Liver (tissue), 9 donors: ENCODE results near the gene RAI14. TPM values are rescaled to one million over a fixed set of nuclear protein-coding genes. Genes with fewer than 3 reads are reported as not detected.
A peak's percentile ranks its signal among the peaks of the same experiment; 100 is the strongest.

ENCODE experiments used
- DNase-seq: peaks from one replicate; pipeline ENCODE4 v3.0.0-alpha.2; 2017; ENCODE audit warnings: low spot score
- H3K27ac ChIP-seq, 2 donors: one replicate each; pipeline ENCODE4 v1.7.0; 2013; ENCODE audit warnings: inconsistent platforms in 2 of 2, low read length in 2 of 2, control low read depth in 1 of 2, low read depth in 1 of 2, mild to moderate bottlenecking in 1 of 2
- H3K27me3 ChIP-seq, 4 donors: one replicate each; pipeline versions ENCODE4 v1.6.1 to v1.7.0; 2013; ENCODE audit warnings: low read length in 3 of 4, inconsistent platforms in 1 of 4, mild to moderate bottlenecking in 1 of 4, moderate library complexity in 1 of 4; ENCODE audit not compliant: control insufficient read depth in 4 of 4, insufficient read depth in 4 of 4
- H3K36me3 ChIP-seq, 4 donors: one replicate each; pipeline versions ENCODE4 v1.6.1 to v1.7.0; 2013; ENCODE audit warnings: low read length in 3 of 4, mild to moderate bottlenecking in 3 of 4, low read depth in 1 of 4, moderate library complexity in 1 of 4; ENCODE audit not compliant: control insufficient read depth in 4 of 4, insufficient read depth in 3 of 4
- H3K4me1 ChIP-seq, 4 donors: one replicate each; pipeline versions ENCODE4 v1.6.1 to v1.7.0; 2013; ENCODE audit warnings: low read length in 3 of 4, mild to moderate bottlenecking in 3 of 4, moderate library complexity in 1 of 4; ENCODE audit not compliant: control insufficient read depth in 4 of 4, insufficient read depth in 4 of 4
- H3K4me3 ChIP-seq, 3 donors: one replicate each; pipeline versions ENCODE4 v1.6.1 to v1.7.0; 2013; ENCODE audit warnings: low read length in 3 of 3, control low read depth in 1 of 3, low read depth in 1 of 3, mild to moderate bottlenecking in 1 of 3
- H3K9ac ChIP-seq, 2 donors: one replicate each; pipeline ENCODE4 v1.7.0; 2013; ENCODE audit warnings: low read length in 2 of 2, mild to moderate bottlenecking in 2 of 2, moderate library complexity in 2 of 2, control low read depth in 1 of 2, low read depth in 1 of 2
- H3K9me3 ChIP-seq, 4 donors: one replicate each; pipeline versions ENCODE4 v1.6.1 to v1.7.0; 2013; ENCODE audit warnings: low read length in 3 of 4; ENCODE audit not compliant: control insufficient read depth in 4 of 4
- FOXA1 ChIP-seq: IDR thresholded peaks from 2 replicates; pipeline ENCODE4 v1.6.1; 2016; ENCODE audit warnings: antibody characterized with exemption
- FOXA2 ChIP-seq: IDR thresholded peaks from 2 replicates; pipeline ENCODE4 v1.6.1; 2016; ENCODE audit warnings: antibody characterized with exemption
- GABPA ChIP-seq, 2 donors: IDR thresholded peaks in 1 of 2; conservative IDR thresholded peaks in 1 of 2; 2 replicates each; pipeline ENCODE4 v1.6.1; 2016; ENCODE audit warnings: antibody characterized with exemption in 2 of 2, mild to moderate bottlenecking in 1 of 2, moderate library complexity in 1 of 2
- HNF4A ChIP-seq, 2 donors: conservative IDR thresholded peaks; 2 replicates each; pipeline ENCODE4 v1.6.1; 2016; ENCODE audit warnings: antibody characterized with exemption in 2 of 2, mild to moderate bottlenecking in 2 of 2
- JUND ChIP-seq, 2 donors: IDR thresholded peaks; 2 replicates each; pipeline ENCODE4 v1.6.1; 2016; ENCODE audit warnings: antibody characterized with exemption in 2 of 2
- NR2F2 ChIP-seq: IDR thresholded peaks from 2 replicates; pipeline ENCODE4 v1.6.1; 2016; ENCODE audit warnings: antibody characterized with exemption
- RAD21 ChIP-seq, 2 donors: IDR thresholded peaks; 2 replicates each; pipeline ENCODE4 v1.6.1; 2016; ENCODE audit warnings: antibody characterized with exemption in 2 of 2, mild to moderate bottlenecking in 2 of 2
- RXRA ChIP-seq, 2 donors: IDR thresholded peaks; 2 replicates each; pipeline ENCODE4 v1.6.1; 2017 to 2018; ENCODE audit warnings: antibody characterized with exemption in 2 of 2, mild to moderate bottlenecking in 1 of 2
- SP1 ChIP-seq: IDR thresholded peaks from 2 replicates; pipeline ENCODE4 v1.6.1; 2018; ENCODE audit warnings: antibody characterized with exemption, mild to moderate bottlenecking
- TAF1 ChIP-seq: conservative IDR thresholded peaks from 2 replicates; pipeline ENCODE4 v1.6.1; 2016; ENCODE audit warnings: antibody characterized with exemption, mild to moderate bottlenecking
- WGBS: extraction: QIAGEN DNeasy Blood & Tissue Kit; methylation state at CpG from one replicate; pipeline ENCODE4 v1.1.7; 2013; 5-methylcytosine and 5-hydroxymethylcytosine counted together
- polyA plus RNA-seq, 2 donors: library from polyadenylated mRNA; stranded (reverse) in 1 of 2; unstranded in 1 of 2; fragments of 200-250 nt in 1 of 2; fragments of >200 nt in 1 of 2; fragmentation: Nextera tagmentation in 1 of 2; extraction: Ambion mirVana in 1 of 2; gene quantifications; one replicate each; pipeline versions ENCODE4 v1.2.1 to v1.2.3, GENCODE V29; 2013 to 2015
- total RNA-seq, 2 donors: library from RNA; depleted of rRNA; stranded (reverse); fragments of >200 nt; gene quantifications; one replicate each; pipeline ENCODE4 v1.2.3, GENCODE V29; 2014
- TF ChIP-seq, protein P1 (sequence below): IDR thresholded peaks from 2 replicates; pipeline ENCODE4 v1.6.1; 2016; ENCODE audit warnings: antibody characterized with exemption
- TF ChIP-seq, protein P2 (sequence below): IDR thresholded peaks from 2 replicates; pipeline ENCODE4 v1.6.1; 2016; ENCODE audit warnings: antibody characterized with exemption
- donor health status: healthy.
- donor health status: healthy.
- donor health status: healthy.
- donor health status: healthy.
- donor health status: healthy.

The RAI14 gene
- total and polyA plus RNA-seq, 4 donors: 7.8 to 21.4 (median 11.4) TPM

DNA sequence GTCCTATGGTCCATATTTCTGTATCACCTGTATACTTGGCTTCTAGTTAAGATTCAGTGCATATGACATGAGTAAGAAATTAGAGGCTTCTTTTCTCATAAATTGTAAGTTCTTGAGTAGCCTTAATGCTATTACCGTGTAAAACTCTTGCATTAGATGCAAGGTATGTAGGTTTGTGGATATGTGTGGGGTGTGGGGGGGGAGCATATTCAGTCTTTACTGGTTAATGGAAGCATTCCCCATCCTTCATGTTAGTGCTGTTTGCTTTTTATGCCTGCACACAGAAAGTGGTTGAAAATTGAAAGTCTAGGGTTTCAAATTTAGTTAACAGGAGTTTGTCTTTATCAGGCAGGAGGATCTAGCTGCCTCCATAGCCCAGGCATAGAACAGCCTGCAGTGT, 16.1 kb downstream of the RAI14 start:
- WGBS: 92% methylated on average over 1 of the region's 1 CpG
- Histone ChIP-seq H3K27me3 (no peaks in the 10 kb centered on the region), H3K9ac (no peak overlapping the region), H3K4me1 (peaks cover 0 to 25% (median 18%) of the 10 kb centered on the region in 4 donors), H3K4me3 (no peak overlapping the region), H3K9me3 (no peaks in the 10 kb centered on the region), H3K36me3 (no peaks in the 10 kb centered on the region), H3K27ac (no peak overlapping the region)
- TF ChIP-seq HNF4A (conservative IDR thresholded peaks at IDR 0.05) (no peak), JUND (IDR thresholded peaks at IDR 0.05) (no peak), FOXA2 (no peak), GABPA (IDR thresholded peaks at IDR 0.05 in 1 of 2, conservative IDR thresholded peaks at IDR 0.05 in 1 of 2) (no peak), FOXA1 (no peak), TAF1 (no peak)
- TF ChIP-seq, protein P1, sequence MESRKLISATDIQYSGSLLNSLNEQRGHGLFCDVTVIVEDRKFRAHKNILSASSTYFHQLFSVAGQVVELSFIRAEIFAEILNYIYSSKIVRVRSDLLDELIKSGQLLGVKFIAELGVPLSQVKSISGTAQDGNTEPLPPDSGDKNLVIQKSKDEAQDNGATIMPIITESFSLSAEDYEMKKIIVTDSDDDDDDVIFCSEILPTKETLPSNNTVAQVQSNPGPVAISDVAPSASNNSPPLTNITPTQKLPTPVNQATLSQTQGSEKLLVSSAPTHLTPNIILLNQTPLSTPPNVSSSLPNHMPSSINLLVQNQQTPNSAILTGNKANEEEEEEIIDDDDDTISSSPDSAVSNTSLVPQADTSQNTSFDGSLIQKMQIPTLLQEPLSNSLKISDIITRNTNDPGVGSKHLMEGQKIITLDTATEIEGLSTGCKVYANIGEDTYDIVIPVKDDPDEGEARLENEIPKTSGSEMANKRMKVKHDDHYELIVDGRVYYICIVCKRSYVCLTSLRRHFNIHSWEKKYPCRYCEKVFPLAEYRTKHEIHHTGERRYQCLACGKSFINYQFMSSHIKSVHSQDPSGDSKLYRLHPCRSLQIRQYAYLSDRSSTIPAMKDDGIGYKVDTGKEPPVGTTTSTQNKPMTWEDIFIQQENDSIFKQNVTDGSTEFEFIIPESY: no peak
- TF ChIP-seq, protein P2, sequence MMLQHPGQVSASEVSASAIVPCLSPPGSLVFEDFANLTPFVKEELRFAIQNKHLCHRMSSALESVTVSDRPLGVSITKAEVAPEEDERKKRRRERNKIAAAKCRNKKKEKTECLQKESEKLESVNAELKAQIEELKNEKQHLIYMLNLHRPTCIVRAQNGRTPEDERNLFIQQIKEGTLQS: no peak
- DNase-seq: no peak

DNA sequence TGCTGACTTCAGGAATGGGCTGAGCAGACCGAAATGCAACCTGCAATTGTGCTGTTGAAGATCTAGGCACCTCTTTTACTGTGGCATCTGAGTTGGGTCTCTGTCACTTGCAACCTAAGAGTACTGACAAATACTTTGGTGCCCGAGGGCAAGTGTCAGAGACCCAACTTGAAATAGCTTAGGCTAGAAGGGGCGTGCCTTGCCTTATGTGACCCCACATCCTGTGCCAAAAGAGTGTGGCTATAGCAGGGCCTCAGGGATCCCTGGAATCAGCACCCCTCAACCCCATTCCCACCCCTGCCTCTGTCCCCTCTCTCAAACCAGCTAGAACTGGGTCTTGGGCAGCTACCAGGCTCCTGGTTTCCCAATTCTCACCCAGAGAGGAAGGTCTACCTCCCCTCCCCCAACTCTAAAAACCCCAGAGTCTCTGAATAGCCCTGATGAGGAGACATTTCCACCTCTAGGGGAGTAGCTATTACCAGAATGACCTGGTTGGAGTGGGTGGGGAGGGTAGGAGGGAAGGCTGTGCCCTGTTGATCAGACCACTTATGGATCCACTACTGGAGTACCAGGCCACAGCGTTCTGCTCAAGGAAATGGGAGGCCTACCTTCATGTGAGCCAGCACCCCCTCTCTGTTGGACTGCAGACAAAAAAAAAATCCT, 17.5 kb downstream of the RAI14 start:
- Histone ChIP-seq H3K27ac (peak overlapping the region in 1 of 2 donors; percentile 29), H3K27me3 (no peaks in the 10 kb centered on the region), H3K9ac (no peak overlapping the region), H3K36me3 (no peaks in the 10 kb centered on the region), H3K9me3 (no peaks in the 10 kb centered on the region), H3K4me1 (peaks cover 0 to 25% (median 18%) of the 10 kb centered on the region in 4 donors), H3K4me3 (no peak overlapping the region)
- DNase-seq: no peak
- TF ChIP-seq, protein P1: no peak
- TF ChIP-seq, protein P2: no peak
- TF ChIP-seq NR2F2 (no peak), SP1 (no peak)
- WGBS: 82% methylated on average over 4 of the region's 4 CpGs

GRCh38 chr5:34674187-34674586, 18.1 kb downstream of the RAI14 start:
- no peaks in the 10 kb centered on the region for H3K27me3 ChIP-seq
- no peak overlapping the region for H3K9ac ChIP-seq
- peaks cover 0 to 25% (median 18%) of the 10 kb centered on the region in 4 donors for H3K4me1 ChIP-seq
- no peaks in the 10 kb centered on the region for H3K36me3 ChIP-seq
- no peak overlapping the region for H3K27ac ChIP-seq
- TF ChIP-seq RAD21 (IDR thresholded peaks at IDR 0.05) (no peak), RXRA (IDR thresholded peaks at IDR 0.05) (peak in 1 of 2 donors; percentile 10)
- no peak overlapping the region for H3K4me3 ChIP-seq
- no peak for DNase-seq
- H3K9me3 ChIP-seq: no peaks in the 10 kb centered on the region
- WGBS: 90% methylated on average over 3 of the region's 3 CpGs
